ENCODE measurements around the gene DDOST.
"Not testable (repeated sequence)": the region's sequence is repeated elsewhere in the genome, so short reads cannot be mapped to it uniquely, and the experiment has no call there.

DDOST gene

GRCh38 chr1:20689645-20690056 lies 28.5 kb upstream of the DDOST start:
- DNase-seq, result no peak

- no peak for DNase-seq
Measured at GRCh38 chr1:20686883-20687725, 25.9 kb upstream of the DDOST start.

- no peak for DNase-seq
Measured at GRCh38 chr1:20685741-20686140, 24.6 kb upstream of the DDOST start.

- DNase-seq, result no peak
Measured at GRCh38 chr1:20685099-20685662, 24.0 kb upstream of the DDOST start.

GRCh38 chr1:20684651-20685050 lies 23.5 kb upstream of the DDOST start:
- no peak for DNase-seq

GRCh38 chr1:20684050-20684620 lies 23.0 kb upstream of the DDOST start:
- peak; percentile 49 for DNase-seq

GRCh38 chr1:20683614-20684013 lies 22.4 kb upstream of the DDOST start:
- DNase-seq, result no peak

GRCh38 chr1:20682571-20683236 lies 21.5 kb upstream of the DDOST start:
- DNase-seq, result peak; percentile 91

- DNase-seq, result no peak
Measured at GRCh38 chr1:20681999-20682398, 20.8 kb upstream of the DDOST start.

- no peak for DNase-seq
Measured at GRCh38 chr1:20680269-20680668, 19.1 kb upstream of the DDOST start.

- DNase-seq, result peak; percentile 98
Measured at GRCh38 chr1:20678599-20678998, 17.4 kb upstream of the DDOST start.

- DNase-seq, result not testable (repeated sequence)
Measured at GRCh38 chr1:20673626-20674025, 12.5 kb upstream of the DDOST start.

- DNase-seq, result no peak
Measured at GRCh38 chr1:20672265-20672632, 11.1 kb upstream of the DDOST start.

GRCh38 chr1:20670936-20671335 lies 9.8 kb upstream of the DDOST start:
- DNase-seq, result no peak

- DNase-seq, result no peak
Measured at GRCh38 chr1:20668581-20668980, 7.4 kb upstream of the DDOST start.

- DNase-seq, result peak; percentile 38
Measured at GRCh38 chr1:20666804-20667203, 5.6 kb upstream of the DDOST start.

- DNase-seq, result no peak
Measured at GRCh38 chr1:20666146-20666545, 5.0 kb upstream of the DDOST start.

GRCh38 chr1:20665726-20666125 lies 4.6 kb upstream of the DDOST start:
- DNase-seq, result peak; percentile 49

- DNase-seq, result no peak
Measured at GRCh38 chr1:20663969-20664715, 3.0 kb upstream of the DDOST start.

- no peak for DNase-seq
Measured at GRCh38 chr1:20663365-20663764, 2.2 kb upstream of the DDOST start.

- no peak for DNase-seq
Measured at GRCh38 chr1:20662110-20662475, 924 bp upstream of the DDOST start.

- DNase-seq, result no peak
Measured at GRCh38 chr1:20660847-20661206, 342 bp downstream of the DDOST start.

- DNase-seq, result no peak
Measured at GRCh38 chr1:20660363-20660762, 806 bp downstream of the DDOST start.

All from MV-4-11 (cell line).